ENCODE results near the gene FRY. TPM values are rescaled to one million over a fixed set of nuclear protein-coding genes. Genes with fewer than 3 reads are reported as not detected.
"Not testable (repeated sequence)": the region's sequence is repeated elsewhere in the genome, so short reads cannot be mapped to it uniquely, and the experiment has no call there.

The FRY gene
- total RNA-seq, 1 experiment from 2014 or later = 1.3 TPM

DNA sequence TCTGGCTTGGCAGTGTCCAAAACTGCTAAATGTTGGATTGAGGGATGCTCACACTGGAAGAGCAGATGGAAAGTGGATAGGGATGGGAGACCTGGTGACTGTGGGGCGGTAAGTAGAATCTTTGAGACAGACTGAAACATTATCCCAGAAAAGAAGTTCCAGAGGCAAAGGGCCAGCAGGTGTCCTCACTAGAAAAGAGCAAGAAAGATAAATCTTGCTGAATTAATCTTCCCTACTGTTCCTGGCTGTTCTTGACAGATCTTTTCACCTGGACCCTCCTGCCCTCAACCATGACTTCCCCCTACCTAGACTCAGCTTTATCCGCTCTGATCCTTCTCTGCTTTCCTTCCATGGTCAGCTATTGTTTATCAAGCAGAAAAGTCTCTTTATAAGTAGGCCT is 35.0 kb upstream of the FRY start:
- H3K27ac ChIP-seq (ENCODE audit: low read length) = no peak overlapping the region
- H3K4me3 ChIP-seq (ENCODE audit: low read length) = no peak overlapping the region
- H3K9me3 ChIP-seq (ENCODE audit: low read length) = no peaks in the 10 kb centered on the region
- H3K9ac ChIP-seq (ENCODE audit: low read length) = no peak overlapping the region
- DNase-seq (no peak), ATAC-seq (no peak)
- no peaks in the 10 kb centered on the region for H3K27me3 ChIP-seq (ENCODE audit: low read length)
- no peaks in the 10 kb centered on the region for H3F3A ChIP-seq (ENCODE audit: low read length, unreplicated experiment)
- BruUV-seq (replicated peaks) = no TSS peak
- no peaks in the 10 kb centered on the region for H4K20me1 ChIP-seq (ENCODE audit: low read length)
- no peak overlapping the region for H2AFZ ChIP-seq (ENCODE audit: low read length)
- H3K4me2 ChIP-seq (ENCODE audit: low read length) = no peak overlapping the region
- POLR2A ChIA-PET (ENCODE audit: unreplicated experiment) = no interaction called here
- CTCF ChIA-PET = no interaction called here
- intact Hi-C loops (cut with micrococcal nuclease) = no loop called here
- H3K36me3 ChIP-seq (ENCODE audit: low read depth, low read length) = no peaks in the 10 kb centered on the region
- H3K4me1 ChIP-seq (ENCODE audit: insufficient read depth, low read length) = no peaks in the 10 kb centered on the region
- TF ChIP-seq, protein P1, sequence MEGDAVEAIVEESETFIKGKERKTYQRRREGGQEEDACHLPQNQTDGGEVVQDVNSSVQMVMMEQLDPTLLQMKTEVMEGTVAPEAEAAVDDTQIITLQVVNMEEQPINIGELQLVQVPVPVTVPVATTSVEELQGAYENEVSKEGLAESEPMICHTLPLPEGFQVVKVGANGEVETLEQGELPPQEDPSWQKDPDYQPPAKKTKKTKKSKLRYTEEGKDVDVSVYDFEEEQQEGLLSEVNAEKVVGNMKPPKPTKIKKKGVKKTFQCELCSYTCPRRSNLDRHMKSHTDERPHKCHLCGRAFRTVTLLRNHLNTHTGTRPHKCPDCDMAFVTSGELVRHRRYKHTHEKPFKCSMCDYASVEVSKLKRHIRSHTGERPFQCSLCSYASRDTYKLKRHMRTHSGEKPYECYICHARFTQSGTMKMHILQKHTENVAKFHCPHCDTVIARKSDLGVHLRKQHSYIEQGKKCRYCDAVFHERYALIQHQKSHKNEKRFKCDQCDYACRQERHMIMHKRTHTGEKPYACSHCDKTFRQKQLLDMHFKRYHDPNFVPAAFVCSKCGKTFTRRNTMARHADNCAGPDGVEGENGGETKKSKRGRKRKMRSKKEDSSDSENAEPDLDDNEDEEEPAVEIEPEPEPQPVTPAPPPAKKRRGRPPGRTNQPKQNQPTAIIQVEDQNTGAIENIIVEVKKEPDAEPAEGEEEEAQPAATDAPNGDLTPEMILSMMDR (conservative IDR thresholded peaks at IDR 0.05; ENCODE audit: low read depth, low read length) = no peak
- no peak for TF ChIP-seq EZH2phosphoT487 (IDR thresholded peaks at IDR 0.05; ENCODE audit: borderline replicate concordance, low read length)
- no peak for TF ChIP-seq EZH2 (IDR thresholded peaks at IDR 0.05; ENCODE audit: low read length, unreplicated experiment)
- H3K79me2 ChIP-seq (ENCODE audit: low read length) = no peaks in the 10 kb centered on the region
- no peaks in the 10 kb centered on the region for H3K9me2 ChIP-seq (replicated peaks; ENCODE audit: low read length)

DNA sequence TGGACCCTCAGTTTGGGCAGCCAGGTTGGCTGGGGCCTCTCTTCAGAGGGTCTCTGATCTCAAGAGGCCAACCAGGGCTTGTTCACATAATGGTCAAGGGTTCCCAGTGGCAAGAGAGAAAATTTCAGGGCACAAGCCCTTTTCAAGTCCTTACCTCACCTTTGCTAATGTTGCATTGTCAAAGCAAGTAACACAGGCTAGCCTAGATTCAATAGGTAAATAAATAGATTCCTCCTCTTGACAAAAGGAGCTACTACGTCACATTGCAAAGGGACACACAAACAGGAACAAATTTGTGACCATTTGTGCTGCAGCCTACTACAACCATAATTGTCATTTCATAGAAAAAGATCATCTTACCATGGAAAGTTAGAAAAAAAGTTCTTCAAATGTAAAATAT is 33.9 kb upstream of the FRY start:
- H2AFZ ChIP-seq (ENCODE audit: low read length) = no peak overlapping the region
- CTCF ChIA-PET = no interaction called here
- BruUV-seq (replicated peaks) = no TSS peak

DNA sequence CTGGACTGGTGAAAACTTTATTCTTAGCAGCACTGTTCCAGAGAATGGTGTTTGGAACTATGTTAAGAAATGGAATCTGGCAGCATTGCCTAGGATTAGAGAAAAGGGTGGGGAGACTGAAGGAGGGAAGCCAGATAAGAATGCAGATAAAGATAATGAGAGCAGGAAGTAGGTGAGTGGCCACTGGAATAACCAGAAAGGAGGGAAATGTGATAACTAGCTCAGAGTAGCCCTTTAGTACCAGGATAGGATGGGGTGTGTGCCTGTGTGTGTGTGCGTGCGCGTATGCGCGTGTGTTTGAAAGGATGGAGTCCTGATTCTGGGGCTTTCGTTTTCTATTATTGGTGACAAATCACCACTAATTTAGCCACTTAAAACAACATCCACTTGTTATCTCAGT is 33.4 kb upstream of the FRY start:
- Histone ChIP-seq H3K4me1 (ENCODE audit: insufficient read depth, low read length) (no peaks in the 10 kb centered on the region), H3K79me2 (ENCODE audit: low read length) (no peaks in the 10 kb centered on the region), H3K27me3 (ENCODE audit: low read length) (no peaks in the 10 kb centered on the region), H2AFZ (ENCODE audit: low read length) (no peak overlapping the region), H4K20me1 (ENCODE audit: low read length) (no peaks in the 10 kb centered on the region), H3K27ac (ENCODE audit: low read length) (no peak overlapping the region), H3K4me2 (ENCODE audit: low read length) (no peak overlapping the region), H3F3A (ENCODE audit: low read length, unreplicated experiment) (no peaks in the 10 kb centered on the region), H3K4me3 (ENCODE audit: low read length) (no peak overlapping the region), H3K9me3 (ENCODE audit: low read length) (no peaks in the 10 kb centered on the region), H3K36me3 (ENCODE audit: low read depth, low read length) (no peaks in the 10 kb centered on the region), H3K9ac (ENCODE audit: low read length) (no peak overlapping the region), H3K9me2 (replicated peaks; ENCODE audit: low read length) (no peaks in the 10 kb centered on the region)
- ATAC-seq (no peak), DNase-seq (no peak)
- intact Hi-C loops (cut with micrococcal nuclease) = no loop called here
- ChIA-PET POLR2A (ENCODE audit: unreplicated experiment) (no interaction called here), CTCF (no interaction called here)
- no TSS peak for BruUV-seq (replicated peaks)
- TF ChIP-seq EZH2 (IDR thresholded peaks at IDR 0.05; ENCODE audit: low read length, unreplicated experiment) (no peak), EZH2phosphoT487 (IDR thresholded peaks at IDR 0.05; ENCODE audit: borderline replicate concordance, low read length) (no peak)
- TF ChIP-seq, protein P1 (conservative IDR thresholded peaks at IDR 0.05; ENCODE audit: low read depth, low read length) = no peak

More for the DNA sequence above, 33.9 kb upstream of the FRY start:
- no peaks in the 10 kb centered on the region for H3K9me3 ChIP-seq (ENCODE audit: low read length)
- H3K9me2 ChIP-seq (replicated peaks; ENCODE audit: low read length) = no peaks in the 10 kb centered on the region
- H3K4me1 ChIP-seq (ENCODE audit: insufficient read depth, low read length) = no peaks in the 10 kb centered on the region
- no peaks in the 10 kb centered on the region for H3K79me2 ChIP-seq (ENCODE audit: low read length)
- H4K20me1 ChIP-seq (ENCODE audit: low read length) = no peaks in the 10 kb centered on the region
- H3K4me2 ChIP-seq (ENCODE audit: low read length) = no peak overlapping the region
- no peak overlapping the region for H3K9ac ChIP-seq (ENCODE audit: low read length)
- no peaks in the 10 kb centered on the region for H3F3A ChIP-seq (ENCODE audit: low read length, unreplicated experiment)
- no peak overlapping the region for H3K4me3 ChIP-seq (ENCODE audit: low read length)
- DNase-seq = no peak
- no peaks in the 10 kb centered on the region for H3K27me3 ChIP-seq (ENCODE audit: low read length)
- intact Hi-C loops (cut with micrococcal nuclease) = no loop called here
- no peak overlapping the region for H3K27ac ChIP-seq (ENCODE audit: low read length)
- POLR2A ChIA-PET (ENCODE audit: unreplicated experiment) = no interaction called here
- TF ChIP-seq, protein P1 (conservative IDR thresholded peaks at IDR 0.05; ENCODE audit: low read depth, low read length) = no peak
- TF ChIP-seq EZH2 (IDR thresholded peaks at IDR 0.05; ENCODE audit: low read length, unreplicated experiment) = no peak
- TF ChIP-seq EZH2phosphoT487 (IDR thresholded peaks at IDR 0.05; ENCODE audit: borderline replicate concordance, low read length) = no peak
- no peak for ATAC-seq
- H3K36me3 ChIP-seq (ENCODE audit: low read depth, low read length) = no peaks in the 10 kb centered on the region

DNA sequence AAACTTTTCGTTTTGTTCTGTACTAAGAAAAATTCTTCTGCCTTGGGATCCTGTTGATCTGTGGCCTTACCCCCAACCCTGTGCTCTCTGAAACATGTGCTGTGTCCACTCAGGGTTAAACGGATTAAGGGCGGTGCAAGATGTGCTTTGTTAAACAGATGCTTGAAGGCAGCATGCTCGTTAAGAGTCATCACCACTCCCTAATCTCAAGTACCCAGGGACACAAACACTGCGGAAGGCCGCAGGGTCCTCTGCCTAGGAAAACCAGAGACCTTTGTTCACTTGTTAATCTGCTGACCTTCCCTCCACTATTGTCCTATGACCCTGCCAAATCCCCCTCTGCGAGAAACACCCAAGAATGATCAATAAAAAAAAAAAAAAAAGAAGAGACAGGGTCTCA is 30.8 kb upstream of the FRY start:
- POLR2A ChIA-PET (ENCODE audit: unreplicated experiment); DNase-seq; H3K27ac ChIP-seq (ENCODE audit: low read length); H3K4me1 ChIP-seq (ENCODE audit: insufficient read depth, low read length); H3K4me2 ChIP-seq (ENCODE audit: low read length); ATAC-seq; H3K9me2 ChIP-seq (replicated peaks; ENCODE audit: low read length); H3K79me2 ChIP-seq (ENCODE audit: low read length); H2AFZ ChIP-seq (ENCODE audit: low read length); H3K9ac ChIP-seq (ENCODE audit: low read length); H3K36me3 ChIP-seq (ENCODE audit: low read depth, low read length); H3K4me3 ChIP-seq (ENCODE audit: low read length); BruUV-seq (replicated peaks); H3K9me3 ChIP-seq (ENCODE audit: low read length); intact Hi-C loops (cut with micrococcal nuclease); H3K27me3 ChIP-seq (ENCODE audit: low read length); H4K20me1 ChIP-seq (ENCODE audit: low read length); H3F3A ChIP-seq (ENCODE audit: low read length, unreplicated experiment); CTCF ChIA-PET: not testable (repeated sequence)

All from PC-3 (cell line).